Stimulated activated CD4-positive, alpha-beta T cell treated with anti-CD3 and anti-CD28 coated beads, TNF-alpha, amount 100 ng/mL, for 1 hour (primary cell): Measurements from ENCODE around the gene VGF.
"Not testable (repeated sequence)": the region's sequence is repeated elsewhere in the genome, so short reads cannot be mapped to it uniquely, and the experiment has no call there.

ENCODE experiments used
- DNase-seq, 3 donors: peaks; one replicate each; pipeline ENCODE4 v3.0.0-alpha.2; 2020; ENCODE audit warnings: low read depth in 3 of 3, low spot score in 1 of 3

Gene VGF

GRCh38 chr7:101140339-101140699 lies 25.1 kb downstream of the VGF start:
- no peak for DNase-seq

- DNase-seq = peak; percentile 70 to 74 (median 71)
These were observed 27.0 kb downstream of the VGF start for GRCh38 chr7:101138213-101138870.

DNA sequence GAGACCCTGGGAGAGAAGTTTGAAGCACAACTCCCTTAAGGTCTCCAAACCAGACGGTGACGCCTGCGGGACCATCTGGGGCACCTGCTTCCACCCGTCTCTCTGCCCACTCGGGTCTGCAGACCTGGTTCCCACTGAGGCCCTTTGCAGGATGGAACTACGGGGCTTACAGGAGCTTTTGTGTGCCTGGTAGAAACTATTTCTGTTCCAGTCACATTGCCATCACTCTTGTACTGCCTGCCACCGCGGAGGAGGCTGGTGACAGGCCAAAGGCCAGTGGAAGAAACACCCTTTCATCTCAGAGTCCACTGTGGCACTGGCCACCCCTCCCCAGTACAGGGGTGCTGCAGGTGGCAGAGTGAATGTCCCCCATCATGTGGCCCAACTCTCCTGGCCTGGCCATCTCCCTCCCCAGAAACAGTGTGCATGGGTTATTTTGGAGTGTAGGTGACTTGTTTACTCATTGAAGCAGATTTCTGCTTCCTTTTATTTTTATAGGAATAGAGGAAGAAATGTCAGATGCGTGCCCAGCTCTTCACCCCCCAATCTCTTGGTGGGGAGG lies 27.6 kb downstream of the VGF start:
- no peak for DNase-seq

DNA sequence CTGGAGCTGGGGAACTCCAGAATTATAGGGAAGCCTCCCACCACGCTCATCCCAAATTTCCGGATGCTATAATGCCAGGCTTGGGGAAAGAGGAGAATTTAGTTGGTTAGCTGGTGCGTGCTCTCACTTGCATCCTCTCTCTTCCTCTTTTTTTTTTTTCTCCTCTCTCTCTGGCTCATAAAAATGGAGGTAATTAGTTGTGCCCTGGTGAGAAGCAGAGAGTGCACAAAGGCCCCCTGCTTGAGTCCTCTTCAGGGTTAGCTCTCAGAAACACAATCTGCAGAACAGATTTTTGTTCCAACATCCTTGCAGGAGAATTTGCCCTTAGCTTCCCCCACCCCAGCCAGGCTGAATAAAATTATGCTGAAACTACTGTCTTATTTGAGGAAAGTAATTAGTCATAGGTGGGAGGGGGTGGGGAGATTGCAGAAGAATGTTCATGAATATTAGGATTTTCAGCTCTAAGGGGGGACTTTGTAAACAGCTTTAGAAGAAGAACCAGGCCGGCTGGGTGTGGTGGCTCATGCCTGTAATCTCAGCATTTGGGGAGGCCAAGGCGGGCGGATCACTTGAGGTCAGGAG lies 30.9 kb downstream of the VGF start:
- DNase-seq = no peak

DNA sequence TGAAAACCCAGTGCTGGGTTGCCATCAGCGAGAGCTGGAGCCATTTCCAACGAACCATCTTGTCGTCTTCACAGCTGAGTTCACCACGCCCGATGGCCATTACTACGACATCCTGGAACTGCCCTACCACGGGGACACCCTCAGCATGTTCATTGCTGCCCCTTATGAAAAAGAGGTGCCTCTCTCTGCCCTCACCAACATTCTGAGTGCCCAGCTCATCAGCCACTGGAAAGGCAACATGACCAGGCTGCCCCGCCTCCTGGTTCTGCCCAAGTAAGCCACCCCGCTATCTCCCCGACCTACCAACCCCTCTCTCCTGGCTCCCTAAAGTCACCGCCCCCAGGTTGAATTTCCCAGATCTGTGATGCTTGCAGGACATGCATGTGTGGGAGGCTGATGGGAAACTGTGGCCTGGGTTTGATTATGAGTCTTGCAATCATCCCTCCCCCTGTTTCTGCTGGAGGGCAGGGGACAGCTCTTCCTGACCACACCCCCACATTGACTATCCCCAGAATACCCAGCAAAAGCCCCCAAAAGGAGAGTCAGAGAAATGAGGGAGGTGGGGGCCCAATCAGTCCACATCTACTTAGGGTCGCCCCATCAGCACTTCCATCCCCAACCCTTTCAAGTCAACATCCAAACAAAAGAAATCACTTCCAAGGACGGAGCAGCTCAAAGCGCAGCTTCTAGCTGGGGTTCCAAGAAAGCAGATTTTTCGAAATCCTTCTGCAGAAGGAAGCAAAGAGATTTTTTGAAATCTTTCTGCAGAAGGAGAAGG lies 31.6 kb downstream of the VGF start:
- no peak for DNase-seq

GRCh38 chr7:101132626-101133600 lies 32.5 kb downstream of the VGF start:
- DNase-seq = not testable (repeated sequence)

DNA sequence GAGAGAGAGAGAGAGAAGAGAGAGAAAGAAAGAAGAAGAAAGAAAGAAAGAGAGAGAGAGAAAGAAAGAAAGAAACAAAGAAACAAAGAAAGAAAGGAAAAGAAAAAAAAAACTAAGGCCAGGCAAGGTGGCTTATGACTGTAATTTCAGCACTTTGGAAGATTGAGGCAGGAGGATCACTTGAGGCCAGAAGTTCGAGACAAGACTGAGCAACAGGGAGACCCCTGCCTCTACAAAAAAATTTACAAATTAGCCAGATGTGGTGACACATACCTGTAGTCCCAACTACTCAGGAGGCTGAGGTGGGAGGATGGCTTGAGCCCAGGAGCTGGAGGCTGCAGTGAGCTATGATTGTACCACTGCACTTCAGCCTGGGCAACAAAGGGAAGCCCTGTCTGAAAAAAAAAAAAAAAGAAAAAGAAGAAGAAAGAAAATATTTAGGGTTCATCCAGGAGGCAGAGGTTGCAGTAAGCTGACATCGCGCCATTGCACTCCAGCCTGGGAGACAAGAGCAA lies 35.7 kb downstream of the VGF start:
- DNase-seq = no peak

DNA sequence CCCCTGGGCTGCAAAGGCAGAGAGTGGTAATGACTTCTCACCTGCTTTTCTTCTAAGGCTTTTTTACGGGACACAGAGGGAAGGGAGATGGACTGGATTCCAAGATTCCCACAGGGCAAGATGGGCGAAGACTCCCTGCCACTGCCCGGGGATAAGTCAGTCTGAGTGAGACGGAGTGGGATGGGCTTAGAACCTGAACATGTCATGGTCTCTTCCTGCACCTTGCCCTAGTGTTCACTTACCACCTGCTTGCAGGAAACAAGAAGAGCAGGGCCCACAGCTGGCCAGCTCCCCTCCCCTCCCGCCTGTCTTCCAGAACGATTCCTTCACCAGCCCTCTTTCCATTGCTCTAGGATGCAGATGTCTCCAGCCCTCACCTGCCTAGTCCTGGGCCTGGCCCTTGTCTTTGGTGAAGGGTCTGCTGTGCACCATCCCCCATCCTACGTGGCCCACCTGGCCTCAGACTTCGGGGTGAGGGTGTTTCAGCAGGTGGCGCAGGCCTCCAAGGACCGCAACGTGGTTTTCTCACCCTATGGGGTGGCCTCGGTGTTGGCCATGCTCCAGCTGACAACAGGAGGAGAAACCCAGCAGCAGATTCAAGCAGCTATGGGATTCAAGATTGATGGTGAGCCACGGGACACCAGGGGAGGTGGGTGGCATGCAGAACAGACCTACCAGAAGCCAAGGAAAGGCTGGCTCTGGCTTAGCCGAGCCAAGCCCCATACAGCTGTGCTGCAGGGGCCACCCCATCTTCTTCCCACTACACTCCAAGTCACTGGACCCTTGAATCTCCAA lies 37.1 kb downstream of the VGF start:
- no peak for DNase-seq

GRCh38 chr7:101127460-101128039 lies 37.8 kb downstream of the VGF start:
- DNase-seq = no peak

DNA sequence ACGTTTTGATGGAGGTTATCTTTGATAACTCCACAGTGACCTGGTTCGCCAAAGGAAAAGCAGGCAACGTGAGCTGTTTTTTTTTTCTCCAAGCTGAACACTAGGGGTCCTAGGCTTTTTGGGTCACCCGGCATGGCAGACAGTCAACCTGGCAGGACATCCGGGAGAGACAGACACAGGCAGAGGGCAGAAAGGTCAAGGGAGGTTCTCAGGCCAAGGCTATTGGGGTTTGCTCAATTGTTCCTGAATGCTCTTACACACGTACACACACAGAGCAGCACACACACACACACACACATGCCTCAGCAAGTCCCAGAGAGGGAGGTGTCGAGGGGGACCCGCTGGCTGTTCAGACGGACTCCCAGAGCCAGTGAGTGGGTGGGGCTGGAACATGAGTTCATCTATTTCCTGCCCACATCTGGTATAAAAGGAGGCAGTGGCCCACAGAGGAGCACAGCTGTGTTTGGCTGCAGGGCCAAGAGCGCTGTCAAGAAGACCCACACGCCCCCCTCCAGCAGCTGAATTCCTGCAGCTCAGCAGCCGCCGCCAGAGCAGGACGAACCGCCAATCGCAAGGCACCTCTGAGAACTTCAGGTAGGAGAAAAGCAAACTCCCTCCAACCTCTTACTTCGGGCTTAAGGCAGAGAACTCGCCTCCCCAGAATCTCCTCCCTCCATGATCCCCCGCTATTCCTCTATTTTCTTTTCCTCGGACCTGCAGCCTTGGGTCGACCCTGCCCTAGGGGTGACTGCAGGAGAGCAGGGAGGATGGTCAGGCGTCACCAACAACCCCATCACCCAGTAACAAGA lies 38.5 kb downstream of the VGF start, which contains the start of gene SERPINE1:
Gene SERPINE1, plus strand, starts transcription at position 454 of the 809 bp plus-strand sequence. CDS start 1,290 bp downstream, outside the sequence.
- peak in 2 of 3 donors; percentile 19 to 23 for DNase-seq

DNA sequence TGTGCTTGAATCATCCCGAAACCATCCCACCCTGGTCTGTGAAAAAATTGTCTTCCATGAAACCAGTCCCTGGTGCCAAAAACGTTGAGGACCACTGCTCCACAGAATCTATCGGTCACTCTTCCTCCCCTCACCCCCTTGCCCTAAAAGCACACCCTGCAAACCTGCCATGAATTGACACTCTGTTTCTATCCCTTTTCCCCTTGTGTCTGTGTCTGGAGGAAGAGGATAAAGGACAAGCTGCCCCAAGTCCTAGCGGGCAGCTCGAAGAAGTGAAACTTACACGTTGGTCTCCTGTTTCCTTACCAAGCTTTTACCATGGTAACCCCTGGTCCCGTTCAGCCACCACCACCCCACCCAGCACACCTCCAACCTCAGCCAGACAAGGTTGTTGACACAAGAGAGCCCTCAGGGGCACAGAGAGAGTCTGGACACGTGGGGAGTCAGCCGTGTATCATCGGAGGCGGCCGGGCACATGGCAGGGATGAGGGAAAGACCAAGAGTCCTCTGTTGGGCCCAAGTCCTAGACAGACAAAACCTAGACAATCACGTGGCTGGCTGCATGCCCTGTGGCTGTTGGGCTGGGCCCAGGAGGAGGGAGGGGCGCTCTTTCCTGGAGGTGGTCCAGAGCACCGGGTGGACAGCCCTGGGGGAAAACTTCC lies 39.2 kb downstream of the VGF start:
- no peak for DNase-seq

- no peak for DNase-seq
These were observed 40.9 kb downstream of the VGF start for GRCh38 chr7:101124376-101125056.

DNA sequence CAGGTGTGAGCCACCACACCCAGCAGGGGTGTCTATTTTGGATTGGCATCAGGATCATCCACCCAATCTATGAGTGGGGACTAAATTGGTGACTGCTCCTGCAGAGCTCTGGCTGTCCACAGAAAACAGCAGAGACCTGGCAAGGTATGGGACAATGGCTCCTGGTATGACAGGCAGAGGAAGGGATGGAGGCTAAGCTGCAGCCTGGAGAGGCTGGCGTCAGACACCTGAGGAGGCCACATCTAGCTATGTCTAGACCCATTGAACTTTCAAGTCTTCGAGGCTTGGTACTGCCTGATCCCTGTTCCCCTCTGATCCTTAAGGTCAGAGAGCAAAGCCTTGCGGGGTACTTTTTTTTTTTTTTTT lies 41.7 kb downstream of the VGF start:
- DNase-seq = no peak

GRCh38 chr7:101122933-101123702 lies 42.3 kb downstream of the VGF start:
- DNase-seq = no peak

GRCh38 chr7:101121991-101122932 lies 43.1 kb downstream of the VGF start:
- DNase-seq = no peak

DNA sequence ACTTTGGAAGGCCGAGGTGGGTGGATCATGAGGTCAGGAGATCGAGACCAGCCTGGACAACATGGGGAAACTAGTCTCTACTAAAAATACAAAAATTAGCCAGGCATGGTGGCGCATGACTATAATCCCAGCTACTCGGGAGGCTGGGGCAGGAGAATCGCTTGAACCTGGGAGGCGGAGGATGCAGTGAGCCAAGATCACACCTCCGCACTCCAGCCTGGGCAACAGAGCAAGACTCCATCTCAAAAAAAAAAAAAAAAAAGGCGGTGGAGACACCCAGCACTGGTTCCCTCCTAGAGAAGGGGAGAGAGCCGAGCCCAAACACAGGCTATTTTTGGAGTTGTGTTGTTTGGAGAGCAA lies 43.8 kb downstream of the VGF start:
- not testable (repeated sequence) for DNase-seq
